ENCODE measurements around the gene PRLH.

DNA sequence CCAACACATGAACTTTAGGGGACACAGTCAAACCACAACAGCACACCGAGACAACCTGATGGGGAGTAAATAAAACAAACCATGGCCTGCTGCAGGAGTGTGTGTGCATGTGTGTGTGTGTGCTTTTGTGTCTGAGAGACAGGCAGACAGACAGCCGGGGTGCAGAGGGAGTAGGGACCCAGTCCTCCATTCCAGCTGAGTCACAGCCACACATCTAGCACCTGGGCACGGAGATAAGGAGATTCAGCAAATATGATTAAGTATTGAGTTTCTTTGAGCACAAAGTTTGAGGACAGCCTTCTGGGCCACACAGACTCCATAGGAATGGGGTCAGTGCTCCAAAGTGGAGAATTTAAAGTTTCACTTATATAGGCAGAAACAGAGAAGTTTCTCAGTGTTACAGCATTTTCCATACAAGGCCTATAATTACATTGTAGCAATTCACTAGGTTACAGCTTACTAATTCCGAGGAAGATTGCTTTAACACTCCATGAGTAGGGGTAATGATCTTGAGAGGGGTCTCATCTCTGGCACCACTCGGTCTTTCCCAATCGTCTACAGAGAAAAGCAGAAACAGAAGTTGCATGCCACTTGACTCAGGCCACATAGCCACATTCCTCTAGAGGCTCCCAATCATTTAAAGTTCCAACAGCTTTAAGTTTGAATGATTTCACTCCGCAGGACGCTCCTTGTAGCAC, 30.8 kb upstream of the PRLH start:
- TF ChIP-seq CTCF (IDR thresholded peaks at IDR 0.05; ENCODE audit: insufficient read depth, low read length): no peak
- TF ChIP-seq, protein P1, sequence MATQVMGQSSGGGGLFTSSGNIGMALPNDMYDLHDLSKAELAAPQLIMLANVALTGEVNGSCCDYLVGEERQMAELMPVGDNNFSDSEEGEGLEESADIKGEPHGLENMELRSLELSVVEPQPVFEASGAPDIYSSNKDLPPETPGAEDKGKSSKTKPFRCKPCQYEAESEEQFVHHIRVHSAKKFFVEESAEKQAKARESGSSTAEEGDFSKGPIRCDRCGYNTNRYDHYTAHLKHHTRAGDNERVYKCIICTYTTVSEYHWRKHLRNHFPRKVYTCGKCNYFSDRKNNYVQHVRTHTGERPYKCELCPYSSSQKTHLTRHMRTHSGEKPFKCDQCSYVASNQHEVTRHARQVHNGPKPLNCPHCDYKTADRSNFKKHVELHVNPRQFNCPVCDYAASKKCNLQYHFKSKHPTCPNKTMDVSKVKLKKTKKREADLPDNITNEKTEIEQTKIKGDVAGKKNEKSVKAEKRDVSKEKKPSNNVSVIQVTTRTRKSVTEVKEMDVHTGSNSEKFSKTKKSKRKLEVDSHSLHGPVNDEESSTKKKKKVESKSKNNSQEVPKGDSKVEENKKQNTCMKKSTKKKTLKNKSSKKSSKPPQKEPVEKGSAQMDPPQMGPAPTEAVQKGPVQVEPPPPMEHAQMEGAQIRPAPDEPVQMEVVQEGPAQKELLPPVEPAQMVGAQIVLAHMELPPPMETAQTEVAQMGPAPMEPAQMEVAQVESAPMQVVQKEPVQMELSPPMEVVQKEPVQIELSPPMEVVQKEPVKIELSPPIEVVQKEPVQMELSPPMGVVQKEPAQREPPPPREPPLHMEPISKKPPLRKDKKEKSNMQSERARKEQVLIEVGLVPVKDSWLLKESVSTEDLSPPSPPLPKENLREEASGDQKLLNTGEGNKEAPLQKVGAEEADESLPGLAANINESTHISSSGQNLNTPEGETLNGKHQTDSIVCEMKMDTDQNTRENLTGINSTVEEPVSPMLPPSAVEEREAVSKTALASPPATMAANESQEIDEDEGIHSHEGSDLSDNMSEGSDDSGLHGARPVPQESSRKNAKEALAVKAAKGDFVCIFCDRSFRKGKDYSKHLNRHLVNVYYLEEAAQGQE (IDR thresholded peaks at IDR 0.05; ENCODE audit: insufficient replicate concordance, low read depth): no peak
- no peak for TF ChIP-seq POLR2AphosphoS5 (IDR thresholded peaks at IDR 0.05; ENCODE audit: low read depth)
- TF ChIP-seq GABPA (IDR thresholded peaks at IDR 0.05; ENCODE audit: low read depth): no peak
- TF ChIP-seq SPI1 (IDR thresholded peaks at IDR 0.05; ENCODE audit: borderline replicate concordance, low read depth): no peak

Data from HL-60 (cell line).